GM19240 (cell line): ENCODE results near the gene FSTL5.

Source experiments
- DNase-seq: peaks from one replicate; pipeline ENCODE4 v3.0.0; 2011; ENCODE audit warnings: low spot score; ENCODE audit not compliant: insufficient read length

Gene FSTL5

DNA sequence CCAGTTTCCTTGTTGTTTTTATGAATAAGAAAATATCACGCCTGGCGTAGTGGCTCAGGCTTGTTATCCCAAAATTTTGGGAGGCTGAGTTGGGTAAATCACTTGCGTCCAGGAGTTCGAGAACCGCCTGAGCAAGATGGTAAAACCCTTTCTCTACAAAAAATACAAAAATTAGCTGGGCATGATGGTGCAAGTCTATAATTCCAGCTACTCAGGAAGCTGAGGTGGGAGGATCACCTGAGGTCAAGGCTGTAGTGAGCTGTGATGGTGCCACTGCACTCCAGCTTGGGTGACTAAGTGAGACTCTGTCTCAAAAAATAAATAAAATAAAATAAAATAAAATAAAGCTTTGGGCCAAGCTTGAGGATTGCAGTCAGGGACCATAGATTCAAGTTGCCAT, 827.2 kb downstream of the FSTL5 start:
- no peak for DNase-seq

DNA sequence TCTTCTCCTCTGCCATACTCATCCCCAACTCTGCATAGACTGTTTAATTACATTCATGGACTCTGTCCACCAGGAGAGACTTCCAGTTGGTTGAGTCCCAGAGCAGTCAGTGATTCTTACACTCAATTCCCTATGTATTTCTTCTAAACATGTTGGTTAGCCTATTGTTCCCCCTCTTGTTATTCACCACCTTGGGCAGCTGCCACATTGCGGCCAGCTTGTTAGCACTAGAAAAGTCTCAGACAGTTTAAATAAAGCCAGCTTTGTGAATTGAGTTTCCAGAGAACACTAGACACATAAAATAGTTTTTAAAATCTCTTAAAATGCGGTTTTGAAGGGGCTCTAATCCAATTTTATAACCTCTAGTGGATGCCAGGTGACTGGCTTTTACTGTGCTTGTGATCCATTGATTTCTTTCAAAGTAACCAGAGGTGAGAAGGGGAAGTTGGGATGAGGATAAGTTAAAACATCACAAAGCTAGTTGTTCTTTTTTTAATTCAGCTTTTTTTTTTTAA, 827.7 kb downstream of the FSTL5 start:
- no peak for DNase-seq
